HFFc6 (cell line): ENCODE data around the gene TMEM212. TPM values are rescaled to one million over a fixed set of nuclear protein-coding genes. Genes with fewer than 3 reads are reported as not detected.

Experiments used
- DNase-seq: peaks from one replicate; pipeline ENCODE4 v3.0.0-alpha.2; 2018
- H3K27ac Mint-ChIP-seq: 2 replicates; pipeline ENCODE4 v1.8.0; 2020; ENCODE audit warnings: mild to moderate bottlenecking, mixed read lengths
- H3K27me3 Mint-ChIP-seq: 2 replicates; pipeline ENCODE4 v1.8.0; 2021; ENCODE audit warnings: mild to moderate bottlenecking, moderate library complexity, mixed read lengths; ENCODE audit not compliant: insufficient read depth
- H3K36me3 Mint-ChIP-seq: 2 replicates; pipeline ENCODE4 v1.8.0; 2021; ENCODE audit warnings: low read depth, mixed read lengths
- H3K4me1 Mint-ChIP-seq: 2 replicates; pipeline ENCODE4 v1.8.0; 2020; ENCODE audit warnings: low read depth, mixed read lengths
- H3K4me3 Mint-ChIP-seq: 2 replicates; pipeline ENCODE4 v1.8.0; 2020; ENCODE audit warnings: mild to moderate bottlenecking, moderate library complexity, mixed read lengths
- H3K9me3 Mint-ChIP-seq: 2 replicates; pipeline ENCODE4 v1.8.0; 2020; ENCODE audit warnings: mild to moderate bottlenecking, mixed read lengths
- CTCF ChIP-seq: fragments of 200-600 bp; sonication (generic); IDR thresholded peaks from 2 replicates; pipeline ENCODE4 v1.5.0; 2021; ENCODE audit warnings: antibody characterized with exemption, mild to moderate bottlenecking
- total RNA-seq, 6 experiments: library from RNA; stranded (reverse); fragmentation: NEBNext Ultra II Directional; extraction: Animal tissue kit (Norgen Biotek cat#: 25700); gene quantifications; 2 replicates in 1 of 6; 3 replicates in 5 of 6; pipeline ENCODE4 v1.2.3, GENCODE V29; 2021

Gene TMEM212
- total RNA-seq, 6 experiments from 2014 or later = not detected

GRCh38 chr3:171827836-171828458 is 15.2 kb upstream of the TMEM212 start:
- Mint-ChIP-seq H3K9me3 (no peaks in the 10 kb centered on the region), H3K4me3 (no peak overlapping the region), H3K27ac (no peak overlapping the region), H3K27me3 (no peaks in the 10 kb centered on the region; the same call in 1 of the 2 replicates), H3K4me1 (peaks cover 54% of the 10 kb centered on the region), H3K36me3 (no peaks in the 10 kb centered on the region)
- DNase-seq = no peak
- no peak for TF ChIP-seq CTCF

DNA sequence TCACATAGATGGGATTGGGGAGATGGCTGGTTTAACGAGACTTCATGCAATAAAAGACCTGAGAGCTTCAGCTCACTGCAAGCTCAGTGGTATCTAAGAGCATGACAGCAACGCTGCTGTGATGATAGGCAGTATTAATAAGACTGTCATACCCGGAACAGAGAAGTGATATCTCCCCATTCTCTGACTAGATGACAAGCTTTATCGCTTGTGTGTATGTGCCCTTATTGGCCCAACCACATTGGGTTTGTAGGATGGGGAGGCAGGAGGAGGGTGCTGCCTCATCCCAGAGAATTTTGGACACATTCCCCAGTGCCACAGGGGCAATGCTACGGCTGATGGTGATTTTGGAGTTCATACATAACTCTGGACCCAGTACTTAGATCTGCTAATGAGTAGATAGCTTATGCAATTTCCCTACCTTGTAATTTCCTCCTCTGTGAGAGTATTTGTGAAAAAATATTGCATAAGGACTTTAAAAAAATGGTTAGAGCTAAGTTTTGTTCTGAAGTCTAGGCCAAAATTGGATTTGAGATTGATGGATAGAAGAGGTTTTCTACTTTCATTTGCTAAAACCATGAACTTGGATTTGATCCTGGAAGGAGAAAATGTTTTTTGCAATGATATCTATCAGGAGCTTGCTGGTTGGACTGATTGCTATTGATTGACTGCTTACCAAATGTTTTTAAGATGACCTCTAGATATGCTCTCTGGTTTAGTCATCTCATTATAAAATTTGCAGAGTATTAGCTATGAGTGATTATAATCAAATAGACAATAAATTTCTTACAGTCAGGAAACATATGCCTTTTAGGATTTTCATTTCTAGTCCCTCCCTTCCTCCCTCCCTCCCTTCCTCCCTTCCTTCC is 14.0 kb upstream of the TMEM212 start:
- Mint-ChIP-seq H3K4me1 (peaks cover 66% of the 10 kb centered on the region), H3K9me3 (no peaks in the 10 kb centered on the region), H3K36me3 (no peaks in the 10 kb centered on the region), H3K4me3 (no peak overlapping the region), H3K27me3 (no peaks in the 10 kb centered on the region; the same call in 1 of the 2 replicates), H3K27ac (no peak overlapping the region)
- TF ChIP-seq CTCF = no peak
- no peak for DNase-seq

GRCh38 chr3:171829841-171830517 is 13.2 kb upstream of the TMEM212 start:
- no peaks in the 10 kb centered on the region for H3K9me3 Mint-ChIP-seq
- peak; percentile 83 for TF ChIP-seq CTCF
- peak; percentile 69 for DNase-seq
- peaks cover 65% of the 10 kb centered on the region for H3K4me1 Mint-ChIP-seq
- peak overlapping the region; percentile 20; the same call in 1 of the 2 replicates for H3K4me3 Mint-ChIP-seq
- H3K27ac Mint-ChIP-seq = no peak overlapping the region; the same call in 1 of the 2 replicates
- no peaks in the 10 kb centered on the region; the same call in 1 of the 2 replicates for H3K27me3 Mint-ChIP-seq
- no peaks in the 10 kb centered on the region for H3K36me3 Mint-ChIP-seq

- Mint-ChIP-seq H3K27ac (no peak overlapping the region), H3K9me3 (no peaks in the 10 kb centered on the region), H3K36me3 (no peaks in the 10 kb centered on the region), H3K27me3 (no peaks in the 10 kb centered on the region; the same call in 1 of the 2 replicates), H3K4me3 (0 out of 2 replicates have a peak overlapping the region, but pooled peaks have one; percentile 20), H3K4me1 (peaks cover 60% of the 10 kb centered on the region)
- no peak for DNase-seq
- no peak for TF ChIP-seq CTCF
Measured at GRCh38 chr3:171830518-171830875, 12.7 kb upstream of the TMEM212 start.

DNA sequence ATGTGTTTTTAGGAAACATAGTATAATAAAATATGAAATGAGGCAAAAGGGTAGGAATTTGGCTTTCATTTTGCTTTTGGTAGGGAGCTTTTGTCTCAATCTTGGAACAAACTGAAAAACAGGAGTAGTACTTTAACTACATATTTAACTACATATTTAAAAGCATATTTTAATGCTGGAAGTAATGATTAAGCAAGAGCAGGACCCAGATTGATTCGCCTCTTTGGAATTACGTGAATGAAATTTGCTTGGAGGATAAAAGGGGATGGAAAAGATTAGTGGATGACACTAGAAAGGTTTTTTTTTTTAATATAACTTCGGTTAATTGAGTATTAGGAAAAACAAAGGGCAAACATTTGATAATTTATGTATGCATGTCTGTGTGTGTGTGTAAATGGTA is 11.2 kb upstream of the TMEM212 start:
- no peaks in the 10 kb centered on the region for H3K36me3 Mint-ChIP-seq
- no peak overlapping the region for H3K27ac Mint-ChIP-seq
- peaks cover 56% of the 10 kb centered on the region for H3K4me1 Mint-ChIP-seq
- no peak overlapping the region for H3K4me3 Mint-ChIP-seq
- H3K27me3 Mint-ChIP-seq = no peaks in the 10 kb centered on the region; the same call in 1 of the 2 replicates
- H3K9me3 Mint-ChIP-seq = no peaks in the 10 kb centered on the region
- no peak for TF ChIP-seq CTCF
- DNase-seq = no peak
